HG02798 (cell line): ENCODE measurements around the gene CDH6.
"Not testable (repeated sequence)": the region's sequence is repeated elsewhere in the genome, so short reads cannot be mapped to it uniquely, and the experiment has no call there.

Experiments used
- ATAC-seq: cut with Tn5 transposase; IDR thresholded peaks from one replicate; pipeline ENCODE4 v1.9.1; 2021; ENCODE audit warnings: mild to moderate bottlenecking; ENCODE audit not compliant: unreplicated experiment, poor library complexity

The CDH6 gene

DNA sequence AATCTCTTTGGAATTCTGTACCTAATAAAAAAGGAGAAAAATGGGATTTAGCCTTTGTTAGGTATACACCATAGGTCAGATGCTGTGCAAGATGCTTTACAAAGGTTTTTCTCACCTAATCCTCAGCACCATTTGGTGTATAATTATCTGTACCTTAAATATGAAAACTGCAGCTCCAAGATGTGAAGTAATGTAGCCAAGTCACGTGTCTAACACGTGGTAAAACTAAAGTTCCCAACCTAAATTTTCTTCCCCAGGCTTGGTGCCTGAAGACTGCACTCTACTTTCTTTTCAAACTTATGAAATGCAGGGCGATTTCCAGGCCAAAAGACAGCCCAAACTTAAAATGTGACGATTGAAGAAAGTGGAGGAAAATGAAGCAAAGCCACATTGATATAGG lies 125.8 kb downstream of the CDH6 start:
- ATAC-seq, result no peak

DNA sequence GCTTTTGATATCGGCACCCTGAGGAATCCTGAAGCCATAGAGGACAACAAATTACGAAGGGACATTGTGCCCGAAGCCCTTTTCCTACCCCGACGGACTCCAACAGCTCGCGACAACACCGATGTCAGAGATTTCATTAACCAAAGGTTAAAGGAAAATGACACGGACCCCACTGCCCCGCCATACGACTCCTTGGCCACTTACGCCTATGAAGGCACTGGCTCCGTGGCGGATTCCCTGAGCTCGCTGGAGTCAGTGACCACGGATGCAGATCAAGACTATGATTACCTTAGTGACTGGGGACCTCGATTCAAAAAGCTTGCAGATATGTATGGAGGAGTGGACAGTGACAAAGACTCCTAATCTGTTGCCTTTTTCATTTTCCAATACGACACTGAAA lies 129.5 kb downstream of the CDH6 start:
- no peak for ATAC-seq

DNA sequence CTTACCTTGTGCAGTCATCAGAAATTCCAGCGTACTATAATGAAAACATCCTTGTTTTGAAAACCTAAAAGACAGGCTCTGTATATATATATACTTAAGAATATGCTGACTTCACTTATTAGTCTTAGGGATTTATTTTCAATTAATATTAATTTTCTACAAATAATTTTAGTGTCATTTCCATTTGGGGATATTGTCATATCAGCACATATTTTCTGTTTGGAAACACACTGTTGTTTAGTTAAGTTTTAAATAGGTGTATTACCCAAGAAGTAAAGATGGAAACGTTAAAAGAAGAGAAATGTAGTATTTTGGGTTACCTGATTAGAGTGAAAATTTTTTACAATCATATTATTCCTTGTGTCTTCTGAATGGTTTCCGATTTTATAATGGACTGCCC lies 131.4 kb downstream of the CDH6 start:
- ATAC-seq, result no peak

DNA sequence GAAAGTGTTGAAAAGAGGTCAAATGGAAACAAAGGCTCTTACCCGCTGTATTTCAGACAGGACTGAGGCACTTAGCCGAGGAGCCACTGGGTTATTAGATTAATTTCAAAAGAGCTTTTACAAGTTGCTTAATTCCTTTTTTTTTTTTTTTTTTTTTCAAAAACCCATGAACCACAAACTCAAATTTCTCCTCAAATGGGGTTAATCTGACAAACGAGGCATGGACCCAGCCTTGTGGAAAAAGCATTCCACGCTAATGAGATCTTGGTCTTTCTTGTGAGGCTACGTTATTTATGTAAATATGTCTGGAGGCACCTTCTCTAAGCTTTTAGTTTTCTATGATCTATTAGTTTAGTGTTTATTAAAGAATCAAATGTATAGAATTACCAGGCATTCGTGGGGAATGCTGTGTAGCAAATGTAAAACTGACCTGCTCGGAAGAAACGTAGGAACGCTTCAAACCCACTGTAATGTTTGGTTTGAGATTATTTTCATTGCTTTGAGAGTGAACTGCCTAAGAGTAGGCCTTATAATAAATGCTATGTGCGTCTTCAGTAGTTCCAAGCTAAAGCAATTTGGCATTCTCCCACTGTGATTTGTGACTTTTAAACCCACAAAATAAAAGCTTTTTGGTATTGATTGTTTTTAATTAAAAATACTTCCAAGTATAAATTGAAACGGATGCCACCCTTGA lies 134.7 kb downstream of the CDH6 start:
- ATAC-seq, result no peak

DNA sequence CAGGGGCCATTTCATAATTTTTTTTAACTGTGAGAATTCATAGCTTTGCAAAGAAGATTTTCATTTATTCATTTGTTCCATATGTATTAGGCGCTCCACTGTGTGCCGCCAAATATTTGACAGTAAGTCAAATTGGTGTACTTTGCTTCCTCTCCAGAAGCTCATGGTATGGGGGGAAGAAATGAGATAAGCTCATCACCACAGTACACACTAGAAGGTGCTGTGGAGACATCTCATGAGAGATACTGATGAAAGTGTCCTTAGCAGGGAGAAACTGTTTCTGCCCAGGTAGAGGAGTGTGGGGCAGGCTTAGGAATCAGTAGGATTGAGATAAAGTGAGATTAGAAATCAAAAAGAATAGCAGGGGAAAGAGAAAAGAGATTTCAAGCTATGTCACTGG lies 136.2 kb downstream of the CDH6 start:
- ATAC-seq, result no peak

DNA sequence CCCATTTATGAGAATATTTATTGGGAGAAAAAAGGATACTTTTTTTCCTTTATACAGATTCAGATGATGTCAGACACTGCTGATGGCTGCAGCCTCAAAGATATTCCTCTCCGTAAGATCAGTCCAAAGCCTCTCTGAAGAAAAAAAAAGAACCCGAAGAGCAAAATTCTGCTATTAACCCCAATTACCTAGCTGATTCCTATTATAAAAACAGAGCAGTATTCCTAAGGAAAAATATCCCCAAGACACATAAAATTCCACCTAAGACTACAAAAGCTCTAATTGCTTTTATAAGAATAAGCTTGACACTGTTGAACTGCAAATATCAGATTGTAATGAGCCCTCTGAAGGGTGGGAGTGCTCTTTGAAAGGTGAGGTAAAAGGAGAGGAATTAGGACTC lies 138.7 kb downstream of the CDH6 start:
- no peak for ATAC-seq

DNA sequence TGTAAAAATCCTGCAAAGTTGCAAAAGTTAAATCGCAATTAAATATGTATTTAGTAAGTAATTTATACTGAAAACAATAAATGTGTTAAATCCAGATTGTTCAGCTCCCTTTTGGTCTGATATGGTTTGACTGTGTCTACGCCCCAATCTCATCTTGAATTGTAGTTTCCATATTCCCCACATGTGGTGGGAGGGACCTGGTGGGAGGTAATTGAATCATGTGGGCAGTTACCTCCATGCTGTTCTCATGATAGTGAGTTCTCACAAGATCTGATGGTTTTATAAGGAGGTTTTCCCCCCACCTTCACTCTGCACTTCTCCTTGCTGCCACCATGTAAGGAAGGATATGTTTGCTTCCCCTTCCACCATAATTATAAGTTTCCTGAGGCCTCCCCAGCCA lies 140.0 kb downstream of the CDH6 start:
- ATAC-seq, result no peak

DNA sequence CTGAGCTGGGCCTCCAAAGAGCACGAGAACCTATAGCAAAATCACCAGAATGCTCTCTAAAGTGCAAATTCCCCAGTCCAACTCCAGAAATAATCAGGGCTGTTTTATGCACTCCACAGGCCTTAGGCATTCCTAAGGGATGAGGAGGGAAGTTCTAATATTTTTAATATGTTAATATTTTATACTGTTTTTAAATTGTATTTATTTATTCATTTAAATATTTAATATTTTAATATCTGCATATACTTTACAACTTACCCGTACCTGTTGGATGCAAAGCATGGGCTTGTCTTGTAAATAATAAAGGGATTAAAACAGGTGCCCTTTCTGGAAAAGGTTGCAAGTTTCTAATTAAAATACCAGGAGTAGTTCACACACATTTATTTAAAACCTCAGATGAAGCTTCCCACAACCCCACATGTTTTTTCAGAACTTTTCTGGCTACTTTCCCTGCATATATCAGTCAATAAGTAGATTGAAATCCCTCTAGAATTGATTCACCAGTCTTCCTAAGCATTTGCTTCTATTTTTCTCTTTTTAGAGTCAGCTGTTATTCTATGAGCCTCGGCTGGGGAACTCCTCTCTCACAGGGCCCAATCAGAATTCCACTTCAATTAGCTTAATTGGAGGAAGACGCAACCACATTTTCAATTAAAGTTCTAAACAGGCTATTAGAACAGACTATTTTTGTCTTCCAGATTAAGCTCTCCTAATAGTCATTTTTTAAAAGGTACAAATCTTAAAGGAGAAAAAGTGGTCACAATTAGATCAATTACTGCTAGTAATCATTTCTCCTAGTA lies 140.8 kb downstream of the CDH6 start:
- no peak for ATAC-seq

DNA sequence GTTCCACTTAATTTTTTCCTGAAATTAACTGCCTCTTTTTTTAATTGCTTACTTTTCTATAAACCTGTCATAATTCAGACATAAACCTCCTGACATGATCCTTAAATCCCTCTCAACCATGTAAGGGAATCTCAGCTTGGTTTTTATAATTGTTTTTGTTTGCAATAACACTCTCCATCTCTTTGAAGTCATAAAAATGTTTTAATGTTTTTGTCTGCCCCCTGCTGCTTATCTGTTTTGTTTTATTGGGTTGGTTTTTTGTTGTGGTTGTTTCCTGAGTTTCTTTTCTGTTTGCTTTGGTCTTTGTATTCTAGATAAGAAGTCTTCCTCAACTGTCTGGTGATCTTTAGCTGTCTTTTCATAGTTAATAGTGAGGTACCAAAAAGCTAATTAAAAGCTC lies 142.0 kb downstream of the CDH6 start:
- no peak for ATAC-seq

DNA sequence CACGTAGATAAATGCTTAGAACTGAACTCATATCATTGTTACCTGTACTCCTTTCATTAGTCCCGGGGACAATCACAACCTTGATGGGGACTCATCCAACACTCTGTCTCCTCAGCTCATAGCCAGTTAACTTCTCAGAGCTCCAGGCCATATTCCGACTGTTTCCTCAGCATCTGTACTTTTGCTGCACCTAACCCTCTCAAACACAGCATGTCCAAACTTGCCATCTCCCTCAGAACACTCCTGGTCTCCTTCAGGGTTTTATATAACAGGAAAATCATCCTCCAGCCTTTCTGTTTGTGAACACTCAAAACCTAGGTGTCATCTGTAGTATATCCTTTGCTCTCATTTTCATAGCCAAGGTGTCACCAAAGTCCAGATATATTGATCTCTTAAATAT lies 150.5 kb downstream of the CDH6 start:
- no peak for ATAC-seq

DNA sequence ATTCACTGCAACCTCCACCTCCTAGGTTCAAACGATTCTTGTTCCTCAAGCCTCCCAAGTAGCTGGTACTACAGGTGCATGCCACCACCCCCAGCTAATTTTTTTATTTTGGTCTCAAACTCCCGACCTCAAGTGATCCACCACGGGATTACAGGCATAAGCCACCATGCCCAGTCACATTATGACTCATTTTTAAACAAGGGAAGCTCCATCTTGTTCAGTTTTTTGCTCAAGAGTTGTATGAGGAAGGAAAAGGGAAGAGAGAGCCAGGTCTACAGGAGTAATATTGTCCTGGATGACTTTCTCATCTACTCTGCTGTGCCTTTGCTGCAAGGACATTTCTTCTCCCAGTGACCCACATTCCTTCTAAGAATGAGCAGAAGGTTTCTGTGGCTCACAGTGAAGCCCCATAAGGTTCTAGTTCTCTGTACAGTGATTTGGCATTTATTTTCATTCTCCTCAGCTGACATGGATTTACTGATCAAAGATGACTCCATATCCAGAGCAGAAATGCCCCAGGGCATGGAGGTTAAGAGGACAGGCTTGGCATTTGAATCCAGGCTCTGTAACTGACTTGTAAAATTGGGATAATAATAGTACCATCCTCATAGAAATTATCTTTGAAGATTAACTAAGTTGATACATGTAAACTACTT lies 153.5 kb downstream of the CDH6 start:
- no peak for ATAC-seq

DNA sequence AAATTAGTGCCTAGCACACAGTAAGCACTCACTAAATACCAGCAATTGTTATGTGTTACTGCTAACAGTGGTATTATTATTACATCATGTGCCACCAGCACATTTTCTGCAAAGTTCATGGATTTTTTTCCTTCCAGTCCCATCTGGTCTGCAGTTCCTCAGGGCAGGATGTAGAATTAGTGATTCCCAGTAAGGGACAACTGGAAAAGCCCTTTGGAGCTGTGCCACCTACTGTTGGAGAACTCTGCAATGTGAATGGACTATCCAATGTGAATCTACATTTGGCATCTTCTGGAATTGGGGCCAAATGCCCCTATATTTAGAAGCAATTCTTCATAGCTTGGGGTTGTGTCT lies 154.0 kb downstream of the CDH6 start:
- ATAC-seq, result no peak

DNA sequence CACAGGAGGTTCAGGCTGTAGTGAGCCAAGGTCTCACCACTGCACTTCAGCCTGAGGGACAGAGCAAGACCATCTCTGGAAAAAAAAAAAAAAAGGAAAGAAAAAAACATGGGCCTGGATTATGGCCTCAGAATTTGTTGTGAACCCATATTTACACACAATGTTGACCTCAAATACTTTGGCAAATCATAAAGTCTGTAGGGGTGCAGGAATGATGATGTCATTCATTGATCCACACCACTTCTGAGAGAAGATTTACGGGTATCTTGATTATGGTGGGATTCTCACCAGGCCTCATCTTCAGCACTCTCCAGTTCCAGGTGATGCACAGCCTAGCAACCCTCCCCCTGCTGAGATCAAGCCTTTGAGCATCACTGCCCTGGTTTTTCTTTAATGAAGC lies 156.9 kb downstream of the CDH6 start:
- no peak for ATAC-seq

DNA sequence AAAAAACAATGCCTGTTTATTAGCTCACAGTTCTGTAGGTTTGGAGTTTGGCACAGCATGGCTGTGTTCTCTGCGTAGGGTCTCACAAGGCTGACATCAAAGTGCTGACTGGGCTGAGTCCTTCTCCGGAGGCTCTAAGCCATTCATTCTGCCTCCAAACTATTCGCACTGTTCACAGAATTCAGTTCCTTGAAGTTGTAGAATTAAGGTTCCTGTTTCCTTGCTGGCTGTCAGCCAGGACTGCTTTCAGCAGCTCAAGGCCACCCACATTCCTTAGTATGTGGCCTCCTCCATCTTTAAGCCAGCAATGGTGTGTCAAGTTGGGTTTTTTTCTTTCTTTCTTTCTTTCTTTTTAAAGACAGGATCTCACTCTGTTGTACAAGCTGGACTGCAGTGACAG lies 161.9 kb downstream of the CDH6 start:
- ATAC-seq, result no peak

DNA sequence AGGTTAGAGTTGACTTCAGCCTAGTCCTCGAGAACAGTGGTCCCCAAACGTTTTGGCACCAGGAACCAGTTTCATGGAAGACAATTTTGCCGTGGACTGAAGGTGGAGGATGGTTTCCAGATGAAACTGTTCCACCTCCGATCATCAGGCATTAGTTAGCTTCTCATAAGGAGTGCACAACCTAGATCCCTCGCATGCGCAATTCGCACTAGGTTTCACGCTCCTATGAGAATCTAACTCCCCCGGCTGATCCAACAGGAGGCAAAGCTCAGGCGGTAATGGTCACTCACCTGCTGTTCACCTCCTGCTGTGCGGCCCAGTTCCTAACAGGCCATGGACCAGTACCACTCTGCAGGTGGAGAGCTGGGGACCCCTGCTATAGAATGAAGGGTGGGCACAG lies 163.6 kb downstream of the CDH6 start:
- ATAC-seq, result no peak

DNA sequence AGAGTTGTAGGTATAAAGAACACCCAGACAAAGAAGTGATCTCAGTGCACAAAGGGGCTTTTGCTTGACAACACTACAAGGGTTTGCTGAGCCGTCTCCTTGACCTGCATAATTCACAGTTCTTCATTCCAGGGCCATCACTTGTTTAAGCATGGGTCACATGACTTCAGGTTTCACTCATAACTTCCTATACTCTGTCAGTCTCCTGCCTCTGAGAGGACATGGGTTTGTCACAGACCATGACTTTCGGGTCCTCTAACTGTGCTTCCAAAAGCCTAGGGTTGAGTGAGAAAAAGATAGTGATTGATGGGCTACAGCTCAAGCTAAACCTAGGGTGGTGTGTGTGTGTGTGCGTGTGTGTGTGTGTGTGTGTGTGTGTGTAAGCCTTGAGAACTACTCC lies 166.4 kb downstream of the CDH6 start:
- no peak for ATAC-seq

DNA sequence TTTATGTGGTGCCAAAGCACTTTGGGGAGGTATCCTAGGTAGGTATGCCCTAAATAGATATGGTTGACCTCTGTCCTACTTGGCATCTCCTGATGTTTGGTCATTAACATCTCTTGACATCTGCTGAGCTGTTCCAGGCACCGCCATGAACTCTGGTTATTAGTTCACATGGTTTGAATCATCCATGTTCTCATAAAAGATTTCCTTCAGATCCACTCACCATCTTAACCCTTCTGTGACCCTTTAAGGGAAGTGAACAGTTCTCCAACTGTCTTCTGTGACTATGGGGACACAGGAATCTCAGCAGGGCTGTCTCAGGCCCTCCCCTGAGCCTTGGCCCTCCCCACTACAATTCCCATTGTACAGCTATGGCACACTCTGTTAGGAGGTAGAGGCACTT lies 167.7 kb downstream of the CDH6 start:
- no peak for ATAC-seq

DNA sequence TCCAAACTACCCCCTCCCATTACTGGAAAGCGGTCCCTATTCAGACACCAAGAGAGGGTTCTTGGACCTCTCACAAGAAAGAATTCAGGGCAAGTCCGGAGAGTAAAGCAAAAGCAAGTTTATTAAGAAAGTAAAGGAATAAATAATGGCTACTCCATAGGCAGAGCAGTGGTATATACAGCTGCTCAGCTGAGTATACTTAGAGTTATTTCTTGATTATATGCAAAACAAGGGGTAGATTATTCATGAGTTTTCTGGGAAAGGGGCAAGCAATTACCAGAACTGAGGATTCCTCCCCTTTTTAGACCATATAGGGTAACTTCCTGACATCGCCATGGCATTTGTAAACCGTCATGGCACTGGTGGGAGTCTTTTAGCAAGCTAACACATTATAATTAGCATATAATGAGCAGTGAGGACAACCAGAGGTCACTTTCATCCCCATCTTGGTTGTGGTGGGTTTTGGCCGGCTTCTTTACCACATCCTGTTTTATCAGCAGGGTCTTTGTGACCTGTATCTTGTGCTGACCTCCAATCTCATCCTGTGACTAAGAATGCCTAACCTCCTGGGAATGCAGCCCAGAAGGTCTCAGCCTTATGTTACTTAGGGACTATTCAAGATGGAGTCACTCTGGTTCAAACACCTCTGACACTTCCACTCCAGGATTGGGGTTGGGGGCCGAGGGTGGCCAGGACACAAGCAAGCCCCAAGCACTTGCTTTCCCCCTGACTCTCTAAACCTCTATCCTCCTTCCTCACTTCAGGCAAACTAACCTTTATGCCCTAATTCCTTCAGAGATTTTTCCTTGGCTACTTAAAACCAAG lies 168.4 kb downstream of the CDH6 start:
- not testable (repeated sequence) for ATAC-seq

DNA sequence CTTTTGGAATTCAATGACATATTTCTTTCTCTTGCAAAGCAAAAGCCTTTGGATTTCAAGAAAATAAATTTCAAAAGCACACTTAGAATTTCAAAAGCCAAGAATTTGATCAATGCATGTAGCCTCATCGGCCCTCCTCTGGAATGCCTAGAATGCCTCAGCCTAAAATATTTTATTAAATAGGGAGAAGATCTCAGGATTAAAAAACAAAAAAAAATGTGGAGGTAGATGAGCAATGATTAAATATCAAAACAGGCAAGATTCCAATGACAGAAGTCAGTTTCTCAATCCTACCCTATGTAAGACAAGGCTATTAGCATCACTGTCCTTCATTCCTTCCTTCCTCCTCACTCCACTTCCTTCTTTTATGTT lies 169.0 kb downstream of the CDH6 start:
- no peak for ATAC-seq

DNA sequence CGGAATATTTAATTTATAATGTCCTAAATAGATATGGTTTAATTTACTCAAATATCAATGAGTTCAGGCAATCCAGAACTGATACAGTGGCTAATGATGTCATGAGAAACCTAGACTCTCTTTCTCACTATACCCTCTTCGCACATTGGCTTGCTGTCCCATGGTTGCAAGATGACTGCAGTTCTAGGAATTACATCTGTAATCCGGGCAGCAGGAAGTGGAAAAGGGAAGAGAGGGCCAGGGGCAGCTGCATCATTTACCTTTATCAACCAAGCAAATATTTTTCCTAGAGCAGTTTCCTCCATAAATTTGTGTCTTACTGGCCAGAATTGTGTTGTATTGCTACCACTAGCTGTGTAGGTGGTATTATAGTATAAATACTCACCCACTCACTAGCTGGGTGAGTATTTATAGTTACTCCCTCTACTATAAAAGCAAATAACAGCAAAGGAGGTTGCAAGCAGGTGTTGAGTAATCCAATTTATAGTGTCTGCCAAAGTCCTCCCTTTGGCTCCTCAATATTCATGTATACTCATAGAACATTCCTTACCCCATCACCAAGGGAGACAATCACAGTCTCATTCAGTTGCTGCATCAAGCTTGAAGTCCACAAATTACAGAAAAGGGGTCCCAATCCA lies 169.6 kb downstream of the CDH6 start:
- ATAC-seq, result no peak
